HUES6 (cell line): ENCODE results near the gene ATP13A3.

ENCODE experiments used
- H3K27ac ChIP-seq: 2 replicates; pipeline ENCODE4 v1.7.0; 2013; ENCODE audit warnings: low read depth, mild to moderate bottlenecking, low read length, inconsistent platforms
- H3K27me3 ChIP-seq: 2 replicates; pipeline ENCODE4 v1.6.1; 2013; ENCODE audit warnings: low read length; ENCODE audit not compliant: control insufficient read depth, insufficient read depth
- H3K36me3 ChIP-seq: 2 replicates; pipeline ENCODE4 v1.6.1; 2013; ENCODE audit warnings: low read length; ENCODE audit not compliant: control insufficient read depth, insufficient read depth
- H3K4me1 ChIP-seq: 2 replicates; pipeline ENCODE4 v1.6.1; 2013; ENCODE audit warnings: low read length; ENCODE audit not compliant: control insufficient read depth, insufficient read depth
- H3K4me3 ChIP-seq: 2 replicates; pipeline ENCODE4 v1.5.1; 2013; ENCODE audit warnings: low read depth, low read length
- H3K9ac ChIP-seq: one replicate; pipeline ENCODE4 v1.6.1; 2013; ENCODE audit warnings: mild to moderate bottlenecking, low read length
- H3K9me3 ChIP-seq: 2 replicates; pipeline ENCODE4 v1.6.1; 2013; ENCODE audit warnings: low read depth, low read length; ENCODE audit not compliant: control insufficient read depth, insufficient read depth

ATP13A3 gene

GRCh38 chr3:194354315-194354714, 132.5 kb downstream of the ATP13A3 start:
- no peak overlapping the region for H3K9ac ChIP-seq
- no peak overlapping the region for H3K27ac ChIP-seq
- H3K4me3 ChIP-seq, result no peak overlapping the region
- H3K9me3 ChIP-seq, result no peaks in the 10 kb centered on the region
- H3K27me3 ChIP-seq, result no peaks in the 10 kb centered on the region
- H3K4me1 ChIP-seq, result no peaks in the 10 kb centered on the region
- no peaks in the 10 kb centered on the region for H3K36me3 ChIP-seq
